ENCODE results near the gene PPP2R5C. TPM values are rescaled to one million over a fixed set of nuclear protein-coding genes. Genes with fewer than 3 reads are reported as not detected.

The PPP2R5C gene
- polyA plus RNA-seq, 3 donors = 61.9 to 72.5 (median 64.0) TPM

GRCh38 chr14:101909371-101910096 is 148.0 kb downstream of the PPP2R5C start:
- Mint-ChIP-seq H3K9me3 (no peaks in the 10 kb centered on the region), H3K27me3 (ENCODE audit: low read depth in 3 of 3) (no peaks in the 10 kb centered on the region), H3K27ac (peak overlapping the region in 2 of 7 donors; percentile 23 to 50), H3K4me3 (no peak overlapping the region), H3K4me1 (no peaks in the 10 kb centered on the region), H3K36me3 (peaks cover 72 to 93% of the 10 kb centered on the region in 2 donors)
- H2AFZ ChIP-seq (ENCODE audit: insufficient read depth, low read depth, low read length, poor library complexity, severe bottlenecking) = no peak overlapping the region
- H3K4me2 ChIP-seq (replicated peaks; ENCODE audit: extremely low read depth, low read length, poor library complexity, severe bottlenecking) = no peak overlapping the region
- H3K27ac ChIP-seq (ENCODE audit: low read depth in 1 of 2, low read length in 2 of 2) = no peak overlapping the region
- WGBS (ENCODE audit: insufficient coverage) = 100% methylated on average over 9 of the region's 12 CpGs
- H3K79me2 ChIP-seq (ENCODE audit: insufficient read depth, low read length) = no peaks in the 10 kb centered on the region
- H4K20me1 ChIP-seq (ENCODE audit: insufficient read depth, low read length) = peaks cover 14% of the 10 kb centered on the region
- no peaks in the 10 kb centered on the region for H3K9me3 ChIP-seq (replicated peaks in 1 of 2; ENCODE audit: control insufficient read depth in 1 of 2, insufficient read depth in 1 of 2, low read length in 2 of 2)
- H3K4me3 ChIP-seq (replicated peaks in 1 of 3; ENCODE audit: low read depth in 2 of 3, low read length in 3 of 3) = no peak overlapping the region
- peaks cover 84 to 99% of the 10 kb centered on the region in 2 donors for H3K36me3 ChIP-seq (replicated peaks in 1 of 2; ENCODE audit: control insufficient read depth in 1 of 2, insufficient read depth in 2 of 2, low read length in 2 of 2)
- no peaks in the 10 kb centered on the region for H3K27me3 ChIP-seq (ENCODE audit: control insufficient read depth in 2 of 2, insufficient read depth in 2 of 2, low read length in 2 of 2)
- DNase-seq = no peak
- no peak for TF ChIP-seq CTCF (IDR thresholded peaks at IDR 0.05)
- no peaks in the 10 kb centered on the region for H3K4me1 ChIP-seq (ENCODE audit: control insufficient read depth in 1 of 2, insufficient read depth in 2 of 2, low read length in 2 of 2)
- no peak overlapping the region for H3K9ac ChIP-seq (ENCODE audit: insufficient read depth, low read length, poor library complexity, severe bottlenecking)
- intact Hi-C loops (cut with micrococcal nuclease) = no loop called here

GRCh38 chr14:101912841-101913240 is 151.3 kb downstream of the PPP2R5C start:
- Histone ChIP-seq H3K27ac (ENCODE audit: low read depth in 1 of 2, low read length in 2 of 2) (no peak overlapping the region), H2AFZ (ENCODE audit: insufficient read depth, low read depth, low read length, poor library complexity, severe bottlenecking) (no peak overlapping the region), H3K4me3 (replicated peaks in 1 of 3; ENCODE audit: low read depth in 2 of 3, low read length in 3 of 3) (no peak overlapping the region), H4K20me1 (ENCODE audit: insufficient read depth, low read length) (peaks cover 11% of the 10 kb centered on the region), H3K9me3 (replicated peaks in 1 of 2; ENCODE audit: control insufficient read depth in 1 of 2, insufficient read depth in 1 of 2, low read length in 2 of 2) (no peaks in the 10 kb centered on the region), H3K4me2 (replicated peaks; ENCODE audit: extremely low read depth, low read length, poor library complexity, severe bottlenecking) (no peak overlapping the region), H3K36me3 (replicated peaks in 1 of 2; ENCODE audit: control insufficient read depth in 1 of 2, insufficient read depth in 2 of 2, low read length in 2 of 2) (peaks cover 75 to 98% of the 10 kb centered on the region in 2 donors), H3K9ac (ENCODE audit: insufficient read depth, low read length, poor library complexity, severe bottlenecking) (no peak overlapping the region), H3K4me1 (ENCODE audit: control insufficient read depth in 1 of 2, insufficient read depth in 2 of 2, low read length in 2 of 2) (no peaks in the 10 kb centered on the region), H3K79me2 (ENCODE audit: insufficient read depth, low read length) (no peaks in the 10 kb centered on the region), H3K27me3 (ENCODE audit: control insufficient read depth in 2 of 2, insufficient read depth in 2 of 2, low read length in 2 of 2) (no peaks in the 10 kb centered on the region)
- no peak for TF ChIP-seq CTCF (IDR thresholded peaks at IDR 0.05)
- WGBS (ENCODE audit: insufficient coverage) = 100% methylated on average over 6 of the region's 13 CpGs
- Mint-ChIP-seq H3K4me3 (no peak overlapping the region), H3K4me1 (no peaks in the 10 kb centered on the region), H3K9me3 (peaks cover 0 to 4% (median 0%) of the 10 kb centered on the region in 7 donors), H3K27ac (no peak overlapping the region), H3K27me3 (ENCODE audit: low read depth in 3 of 3) (no peaks in the 10 kb centered on the region), H3K36me3 (peaks cover 65 to 92% of the 10 kb centered on the region in 2 donors)
- intact Hi-C loops (cut with micrococcal nuclease) = no loop called here
- DNase-seq = no peak

Measured in CD14-positive monocyte (primary cell).